Limb (tissue), 2 donors: ENCODE measurements around the gene SAMD4B.
"Not testable (repeated sequence)": the region's sequence is repeated elsewhere in the genome, so short reads cannot be mapped to it uniquely, and the experiment has no call there.

ENCODE experiments used
- DNase-seq, 2 donors: peaks; one replicate each; pipeline ENCODE4 v3.0.0-alpha.2; 2016; ENCODE audit errors: extremely low spot score in 2 of 2

The SAMD4B gene

GRCh38 chr19:39334444-39334976 lies 7.7 kb upstream of the SAMD4B start:
- no peak for DNase-seq

- no peak for DNase-seq
Observed at GRCh38 chr19:39335168-39335548, 7.1 kb upstream of the SAMD4B start.

DNA sequence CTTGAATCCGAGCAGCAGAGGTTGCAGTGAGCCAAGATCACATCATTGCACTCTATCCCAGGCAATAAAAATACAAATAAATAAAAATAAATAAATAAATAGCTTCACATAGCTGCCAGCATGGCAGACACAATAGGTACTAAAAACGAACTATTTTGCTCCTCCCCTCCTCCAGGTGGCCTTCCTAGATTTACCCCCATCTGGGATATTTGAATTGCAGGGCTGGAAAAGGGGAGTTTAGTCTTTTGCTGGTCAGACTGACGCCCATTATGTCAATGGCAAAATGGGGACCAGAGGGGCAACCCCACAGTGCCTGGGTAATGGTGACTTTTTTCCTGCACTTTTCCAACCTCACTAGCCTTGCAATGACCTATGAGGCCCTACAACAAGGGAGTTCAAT lies 5.7 kb upstream of the SAMD4B start:
- no peak for DNase-seq

DNA sequence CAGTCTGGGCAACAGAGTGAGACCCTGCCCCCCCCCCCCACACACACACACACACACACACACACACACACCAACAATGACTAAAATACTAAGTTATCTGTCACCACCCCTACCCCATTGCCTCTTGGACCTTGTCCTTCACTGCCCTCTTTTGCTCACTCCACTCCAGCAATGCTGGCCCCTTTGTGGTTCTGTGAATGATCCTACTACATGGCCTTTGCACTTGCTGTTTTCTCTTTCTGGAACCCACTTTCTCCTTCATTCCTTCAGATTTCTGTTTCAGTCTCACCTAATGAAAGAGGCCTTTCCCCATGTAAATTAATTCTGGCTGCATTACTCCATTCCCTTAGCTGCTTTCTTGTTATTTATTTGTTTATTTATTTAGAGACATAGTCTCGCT lies 2.5 kb upstream of the SAMD4B start:
- no peak for DNase-seq

GRCh38 chr19:39340156-39340555 lies 2.1 kb upstream of the SAMD4B start:
- not testable (repeated sequence) for DNase-seq

DNA sequence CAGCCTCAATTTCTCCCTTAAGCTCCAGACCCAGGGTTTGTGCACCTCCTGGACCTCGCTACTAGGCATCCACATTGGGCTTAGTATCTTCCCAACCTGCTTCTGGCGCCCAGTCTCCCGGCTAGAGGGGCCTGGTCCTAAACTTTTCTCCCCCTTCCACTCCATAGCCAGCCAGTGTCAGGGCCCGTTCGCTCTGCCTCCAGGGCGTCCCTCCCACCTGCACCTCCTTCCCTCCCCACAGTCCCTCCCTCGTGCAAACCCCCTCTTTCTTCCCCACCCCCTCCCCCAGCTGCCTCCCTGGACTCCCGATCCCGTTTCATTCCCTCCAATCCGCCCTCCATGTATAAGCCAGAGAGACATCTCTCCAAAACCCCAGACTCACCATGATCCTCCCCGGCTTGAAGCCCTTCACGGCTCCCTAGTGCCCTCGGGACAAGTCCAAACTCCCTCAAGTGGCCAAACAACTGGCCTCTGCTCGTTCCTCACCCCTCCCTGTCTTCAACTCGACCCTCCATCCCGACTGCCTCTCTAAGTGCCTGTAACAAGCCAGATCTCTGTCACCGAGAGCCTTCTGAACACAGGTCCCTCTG lies 997 bp upstream of the SAMD4B start:
- peak in 1 of 2 donors; percentile 13 for DNase-seq

- DNase-seq = peak in 1 of 2 donors; percentile 64
Observed at GRCh38 chr19:39342647-39343305, 555 bp downstream of the SAMD4B start.

- DNase-seq = no peak
Observed at GRCh38 chr19:39345956-39346355, 3.7 kb downstream of the SAMD4B start.

GRCh38 chr19:39347332-39348164 lies 5.3 kb downstream of the SAMD4B start:
- DNase-seq = no peak

DNA sequence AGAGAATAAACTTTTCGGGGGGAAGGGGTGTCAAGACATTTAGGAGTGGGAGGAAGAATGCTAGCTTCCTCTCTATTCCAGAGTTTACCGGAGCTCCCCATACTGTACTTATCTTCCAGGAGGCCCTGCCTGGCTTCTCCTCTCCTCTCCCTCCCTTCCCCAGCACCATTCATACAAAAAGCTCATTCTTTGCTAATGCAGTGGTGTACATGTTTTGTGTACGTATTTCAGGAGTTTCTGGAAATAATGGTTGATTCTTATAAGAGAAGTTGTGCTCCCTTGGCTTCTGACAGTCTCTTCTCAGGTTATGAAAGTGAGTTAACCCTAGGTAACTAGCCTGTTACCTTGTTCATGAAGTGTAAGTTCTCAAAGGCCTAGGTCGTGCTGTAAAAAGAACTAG lies 7.1 kb downstream of the SAMD4B start:
- no peak for DNase-seq

DNA sequence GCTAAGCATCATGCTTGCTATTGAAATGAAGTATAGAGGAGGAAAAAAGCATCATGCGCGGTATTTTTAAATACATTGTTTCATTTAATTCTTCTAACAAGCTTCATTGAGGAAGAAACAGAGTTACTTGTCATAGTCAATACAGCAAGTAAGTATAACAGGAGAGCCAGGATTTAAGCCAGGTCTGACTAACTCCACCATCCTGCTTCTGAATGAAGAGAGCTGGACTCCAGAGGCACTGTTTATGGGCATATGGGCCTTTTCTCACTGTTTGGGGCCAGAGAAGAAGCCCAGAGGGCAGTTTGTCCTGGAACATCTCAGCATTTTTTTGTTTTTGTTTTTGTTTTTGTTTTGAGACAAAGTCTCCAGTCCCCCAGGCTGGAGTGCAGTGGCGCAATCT lies 7.9 kb downstream of the SAMD4B start:
- no peak for DNase-seq

GRCh38 chr19:39351537-39352064 lies 9.4 kb downstream of the SAMD4B start:
- DNase-seq = no peak

GRCh38 chr19:39352381-39353255 lies 10.4 kb downstream of the SAMD4B start:
- no peak for DNase-seq

- no peak for DNase-seq
Observed at GRCh38 chr19:39355253-39355652, 13.0 kb downstream of the SAMD4B start.

DNA sequence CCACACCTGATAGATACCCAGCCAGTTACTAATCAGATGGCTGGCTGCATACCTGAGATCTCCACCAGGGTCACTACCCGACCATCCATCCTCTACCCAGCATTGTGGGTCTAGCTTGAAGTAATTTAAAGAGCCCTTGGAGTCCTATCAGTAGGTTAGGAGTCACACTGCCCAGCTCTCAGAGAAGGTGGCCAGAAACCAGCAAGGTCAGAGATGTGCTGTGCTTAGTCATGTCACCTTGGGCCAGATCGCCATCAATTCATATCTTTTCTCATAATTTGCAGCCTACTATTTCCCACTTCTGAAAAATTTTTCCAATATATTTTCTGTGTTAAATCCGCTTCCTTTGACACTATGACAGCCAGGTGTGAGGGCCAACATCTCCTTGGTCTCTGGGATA lies 13.9 kb downstream of the SAMD4B start:
- no peak for DNase-seq

DNA sequence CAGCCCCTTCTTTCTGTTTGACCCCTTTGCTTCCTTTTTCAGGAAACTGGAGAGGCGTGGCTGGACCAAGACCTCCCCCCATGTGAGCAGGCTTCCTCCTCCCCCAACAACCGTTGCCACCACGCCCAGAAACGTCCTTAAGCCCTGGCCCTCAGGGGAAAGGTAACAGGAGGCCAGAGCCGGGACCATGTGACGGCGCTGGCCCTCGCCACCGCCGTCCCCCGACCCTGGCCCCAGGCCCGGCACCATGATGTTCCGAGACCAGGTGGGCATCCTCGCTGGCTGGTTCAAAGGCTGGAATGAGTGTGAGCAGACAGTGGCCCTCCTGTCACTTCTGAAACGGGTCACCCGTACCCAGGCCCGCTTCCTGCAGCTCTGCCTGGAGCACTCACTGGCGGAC lies 14.4 kb downstream of the SAMD4B start:
- DNase-seq = no peak

DNA sequence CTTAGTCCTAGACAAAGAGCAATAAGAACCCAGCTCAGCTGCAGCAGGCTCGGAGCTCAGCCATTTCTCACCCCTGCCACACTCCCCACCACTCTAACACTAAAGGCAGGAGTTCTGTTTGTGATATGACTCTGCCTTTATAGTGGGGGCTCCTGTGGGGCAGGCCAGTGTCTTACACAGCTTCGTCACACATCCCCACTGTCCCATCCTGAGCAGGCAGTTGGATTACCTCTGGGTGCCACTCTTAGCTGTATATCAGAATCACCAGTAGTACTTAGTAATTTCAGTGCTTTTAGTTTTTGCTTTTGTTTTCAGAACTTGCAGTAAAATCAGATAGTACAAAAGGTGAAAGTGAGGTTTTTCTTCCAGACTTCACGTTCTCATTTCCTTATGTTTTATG lies 16.8 kb downstream of the SAMD4B start:
- DNase-seq = no peak

- DNase-seq = no peak
Observed at GRCh38 chr19:39360599-39360998, 18.4 kb downstream of the SAMD4B start.

- no peak for DNase-seq
Observed at GRCh38 chr19:39362682-39363657, 20.7 kb downstream of the SAMD4B start.

GRCh38 chr19:39363901-39364457 lies 21.8 kb downstream of the SAMD4B start:
- no peak for DNase-seq
